Gastrocnemius medialis (tissue), 4 donors: Measurements from ENCODE around the gene RPL13.

ENCODE experiments used
- CTCF ChIP-seq, 5 experiments: fragments of 450-650 bp in 3 of 5; fragments of 200-600 bp in 2 of 5; sonication (generic) in 2 of 5; IDR thresholded peaks in 4 of 5; conservative IDR thresholded peaks in 1 of 5; 1 replicate in 4 of 5; 2 replicates in 1 of 5; pipeline ENCODE4 v1.5.1; 2016 to 2019; ENCODE audit warnings: antibody characterized with exemption in 5 of 5, mild to moderate bottlenecking in 3 of 5, moderate library complexity in 3 of 5
- POLR2A ChIP-seq, 2 donors: fragments of 450-650 bp; IDR thresholded peaks; one replicate each; pipeline ENCODE4 v1.6.1; 2017; ENCODE audit warnings: antibody characterized with exemption in 2 of 2, mild to moderate bottlenecking in 2 of 2, moderate library complexity in 2 of 2

- TF ChIP-seq CTCF (IDR thresholded peaks at IDR 0.05 in 4 of 5, conservative IDR thresholded peaks at IDR 0.05 in 1 of 5): no peak
- no peak for TF ChIP-seq POLR2A (IDR thresholded peaks at IDR 0.05)
Measured at GRCh38 chr16:89607453-89607852, 47.0 kb downstream of the RPL13 start.
